HepG2 (cell line): ENCODE measurements around the gene SOAT1. TPM values are rescaled to one million over a fixed set of nuclear protein-coding genes. Genes with fewer than 3 reads are reported as not detected.

Experiments
- ATAC-seq: fragments of 200-7000 bp; cut with Tn5 transposase; 3 replicates; pipeline ENCODE4 v1.9.1; 2020; ENCODE audit warnings: mild to moderate bottlenecking, moderate library complexity
- BruUV-seq: library from RNA; stranded (reverse); fragments of 400-500 nt; replicated peaks from 2 replicates; lab custom pipeline; 2021; lab: Mats Ljungman, UMichigan
- CTCF ChIA-PET: fragments of 300-600 bp; formaldehyde crosslinking; extraction: SDS; loops from one replicate; lab custom pipeline; 2021; ENCODE audit warnings: low total read pairs, inconsistent platforms, low intra/inter-chr PET ratio; lab: Yijun Ruan, JAX
- POLR2A ChIA-PET: fragments of 350-600 bp; sonication (Branson Sonifier 250); formaldehyde crosslinking; loops from one replicate; lab custom pipeline; 2020; ENCODE audit warnings: antibody characterized with exemption, inconsistent platforms; lab: Yijun Ruan, JAX
- DNase-seq: peaks from one replicate; pipeline ENCODE4 v3.0.0-alpha.2; 2015; ENCODE audit warnings: low spot score
- FAIRE-seq: peaks from 3 replicates; lab custom pipeline; 2011; peaks lifted over from hg19 to GRCh38; lab: Jason Lieb, UNC
- H2AFZ ChIP-seq: one replicate; pipeline ENCODE4 v1.6.1; 2011; ENCODE audit warnings: low read length, inconsistent platforms
- H3K27ac ChIP-seq: fragments of 300-600 bp; 3 replicates; pipeline ENCODE4 v1.8.0; 2011; ENCODE audit warnings: mixed run types, mild to moderate bottlenecking, mixed read lengths, low read length, inconsistent platforms; ENCODE audit not compliant: insufficient read depth; ENCODE audit errors: extremely low read length
- H3K27me3 ChIP-seq, 2 experiments: fragments of 200-600 bp in 1 of 2; 2 replicates in 1 of 2; 3 replicates in 1 of 2; pipeline versions ENCODE4 v1.6.0 to v1.8.0; 2011; ENCODE audit warnings: low read length in 2 of 2, mild to moderate bottlenecking in 2 of 2, moderate library complexity in 2 of 2, inconsistent platforms in 1 of 2; ENCODE audit not compliant: insufficient read depth in 2 of 2, control insufficient read depth in 1 of 2
- H3K36me3 ChIP-seq, 2 experiments: fragments of 200-600 bp in 1 of 2; replicated peaks in 1 of 2; 2 replicates in 1 of 2; 3 replicates in 1 of 2; pipeline versions ENCODE4 v1.5.1 to v1.8.0; 2011; ENCODE audit warnings: low read length in 2 of 2, inconsistent platforms in 1 of 2; ENCODE audit not compliant: insufficient read depth in 2 of 2, control insufficient read depth in 1 of 2
- H3K4me1 ChIP-seq: 2 replicates; pipeline ENCODE4 v1.5.1; 2012; ENCODE audit warnings: low read length, inconsistent platforms; ENCODE audit not compliant: insufficient read depth
- H3K4me2 ChIP-seq: 2 replicates; pipeline ENCODE4 v1.6.0; 2011; ENCODE audit warnings: low read depth, low read length, inconsistent platforms
- H3K4me3 ChIP-seq, 3 experiments: fragments of 200-600 bp in 1 of 3; sonication (generic), shearing (Covaris generic) in 1 of 3; replicated peaks in 1 of 3; 2 replicates each; pipeline ENCODE4 v1.5.1; 2011 to 2016; ENCODE audit warnings: low read length in 3 of 3, inconsistent platforms in 2 of 3, low read depth in 2 of 3, mild to moderate bottlenecking in 2 of 3, control low read depth in 1 of 3, mixed read lengths in 1 of 3; ENCODE audit not compliant: insufficient read depth in 1 of 3
- H3K79me2 ChIP-seq: one replicate; pipeline ENCODE4 v1.6.1; 2011; ENCODE audit warnings: low read length, inconsistent platforms; ENCODE audit not compliant: insufficient read depth
- H3K9ac ChIP-seq: 2 replicates; pipeline ENCODE4 v1.6.0; 2011; ENCODE audit warnings: mild to moderate bottlenecking, low read depth, low read length, inconsistent platforms; ENCODE audit not compliant: insufficient read depth
- H3K9me3 ChIP-seq: 2 replicates; pipeline ENCODE4 v1.5.1; 2012; ENCODE audit warnings: mild to moderate bottlenecking, low read length
- H4K20me1 ChIP-seq: 2 replicates; pipeline ENCODE4 v1.6.0; 2011; ENCODE audit warnings: inconsistent platforms, mild to moderate bottlenecking, low read length, moderate library complexity; ENCODE audit not compliant: insufficient read depth
- FLYWCH1 ChIP-seq: sonication (generic); formaldehyde crosslinking; IDR thresholded peaks from 2 replicates; pipeline ENCODE4 v1.8.1; 2023; ENCODE audit warnings: mild to moderate bottlenecking, missing genetic modification reagents
- KDM3A ChIP-seq: IDR thresholded peaks from 2 replicates; pipeline ENCODE4 v1.6.1; 2018; ENCODE audit warnings: low read depth, missing compliant biosample characterization
- MIER3 ChIP-seq: IDR thresholded peaks from 2 replicates; pipeline ENCODE4 v1.6.1; 2016; ENCODE audit warnings: missing compliant biosample characterization, borderline replicate concordance
- TERF1 ChIP-seq: sonication (generic); formaldehyde crosslinking; IDR thresholded peaks from 2 replicates; pipeline ENCODE4 v1.8.0; 2022; ENCODE audit warnings: mild to moderate bottlenecking, missing genetic modification reagents, moderate library complexity
- ZBTB21 ChIP-seq: sonication (generic); formaldehyde crosslinking; IDR thresholded peaks from 2 replicates; pipeline ENCODE4 v1.4.0; 2020; ENCODE audit warnings: missing genetic modification reagents
- ZC3H4 ChIP-seq: sonication (generic); formaldehyde crosslinking; IDR thresholded peaks from 2 replicates; pipeline ENCODE4 v1.4.0; 2020; ENCODE audit warnings: missing genetic modification reagents, borderline replicate concordance
- ZHX2 ChIP-seq, 2 experiments: sonication (generic) in 1 of 2; formaldehyde crosslinking in 1 of 2; IDR thresholded peaks; 2 replicates each; pipeline versions ENCODE4 v1.6.1 to v1.9.0; 2014 to 2022; ENCODE audit warnings: antibody characterized with exemption in 1 of 2, borderline replicate concordance in 1 of 2, inconsistent platforms in 1 of 2, low read depth in 1 of 2, missing genetic modification reagents in 1 of 2
- ZNF282 ChIP-seq: fragments of 450-650 bp; IDR thresholded peaks from 2 replicates; pipeline ENCODE4 v1.6.1; 2018; ENCODE audit not compliant: partially characterized antibody
- ZNF367 ChIP-seq: sonication (generic); formaldehyde crosslinking; IDR thresholded peaks from 2 replicates; pipeline ENCODE4 v1.4.0; 2020; ENCODE audit warnings: missing genetic modification reagents, borderline replicate concordance
- WGBS: methylation state at CpG from one replicate; pipeline ENCODE4 v1.1.6; 2017; ENCODE audit warnings: low lambda C conversion rate; 5-methylcytosine and 5-hydroxymethylcytosine counted together
- in situ Hi-C: cut with HindIII; loops from 2 replicates; pipeline ENCODE4 v1.10.0; 2017; ENCODE audit warnings: low pct_unique_long_range_greater_than_20kb; ENCODE audit not compliant: extremely low pct_ligation_motif_present
- intact Hi-C: fragments of 100-400 bp; cut with micrococcal nuclease; formaldehyde crosslinking; loops from one replicate; pipeline ENCODE4 v1.10.0; 2022; ENCODE audit not compliant: unreplicated experiment
- polyA plus RNA-seq, 8 experiments: library from polyadenylated mRNA; depleted of rRNA in 3 of 8; stranded (reverse) in 7 of 8; unstranded in 1 of 8; fragments of >200 nt; fragmentation: Illumina TruSeq in 4 of 8; extraction: Trizol in 4 of 8; gene quantifications; 2 replicates each; pipeline versions ENCODE4 v1.2.1 to v1.2.3, GENCODE V29; 2011 to 2016; ENCODE audit warnings: low read depth in 4 of 8, missing spikeins in 1 of 8, mixed read lengths in 1 of 8; ENCODE audit not compliant: insufficient read depth in 1 of 8
- total RNA-seq, 5 experiments: library from RNA; depleted of rRNA; stranded (reverse); fragments of >200 nt; fragmentation: Illumina TruSeq; extraction: Trizol; gene quantifications; 2 replicates each; pipeline ENCODE4 v1.2.3, GENCODE V29; 2016; ENCODE audit warnings: low read depth in 1 of 5
- TF ChIP-seq, protein P1 (sequence below): sonication (generic); formaldehyde crosslinking; IDR thresholded peaks from 2 replicates; pipeline ENCODE4 v1.9.0; 2022; ENCODE audit warnings: missing genetic modification reagents, mild to moderate bottlenecking, borderline replicate concordance
- TF ChIP-seq, protein P2 (sequence below): sonication (generic); formaldehyde crosslinking; IDR thresholded peaks from 2 replicates; pipeline ENCODE4 v1.5.1; 2020; ENCODE audit warnings: mild to moderate bottlenecking, missing genetic modification reagents
- TF ChIP-seq, protein P3 (sequence below): sonication (generic); formaldehyde crosslinking; IDR thresholded peaks from 2 replicates; pipeline ENCODE4 v1.4.0; 2020; ENCODE audit warnings: missing genetic modification reagents

The SOAT1 gene
- total and polyA plus RNA-seq, 2 of the 13 experiments (the other 11 are each of a cell fraction or from before 2014, with no cell fraction given) = 22.3 to 52.0 TPM

- no peak for DNase-seq
- TF ChIP-seq MIER3 (CRISPR knock-in tag) (no peak), ZNF367 (CRISPR knock-in tag) (no peak), FLYWCH1 (no peak), ZHX2 (IDR thresholded peaks at IDR 0.05; ENCODE audit: low read depth) (no peak), ZHX2 (CRISPR knock-in tag; IDR thresholded peaks at IDR 0.05; ENCODE audit: borderline replicate concordance) (no peak), ZBTB21 (CRISPR knock-in tag) (no peak), ZC3H4 (no peak), KDM3A (CRISPR knock-in tag) (no peak), TERF1 (CRISPR knock-in tag) (no peak), ZNF282 (no peak)
- TF ChIP-seq, protein P1, sequence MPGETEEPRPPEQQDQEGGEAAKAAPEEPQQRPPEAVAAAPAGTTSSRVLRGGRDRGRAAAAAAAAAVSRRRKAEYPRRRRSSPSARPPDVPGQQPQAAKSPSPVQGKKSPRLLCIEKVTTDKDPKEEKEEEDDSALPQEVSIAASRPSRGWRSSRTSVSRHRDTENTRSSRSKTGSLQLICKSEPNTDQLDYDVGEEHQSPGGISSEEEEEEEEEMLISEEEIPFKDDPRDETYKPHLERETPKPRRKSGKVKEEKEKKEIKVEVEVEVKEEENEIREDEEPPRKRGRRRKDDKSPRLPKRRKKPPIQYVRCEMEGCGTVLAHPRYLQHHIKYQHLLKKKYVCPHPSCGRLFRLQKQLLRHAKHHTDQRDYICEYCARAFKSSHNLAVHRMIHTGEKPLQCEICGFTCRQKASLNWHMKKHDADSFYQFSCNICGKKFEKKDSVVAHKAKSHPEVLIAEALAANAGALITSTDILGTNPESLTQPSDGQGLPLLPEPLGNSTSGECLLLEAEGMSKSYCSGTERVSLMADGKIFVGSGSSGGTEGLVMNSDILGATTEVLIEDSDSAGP (CRISPR knock-in tag) = no peak
- TF ChIP-seq, protein P2, sequence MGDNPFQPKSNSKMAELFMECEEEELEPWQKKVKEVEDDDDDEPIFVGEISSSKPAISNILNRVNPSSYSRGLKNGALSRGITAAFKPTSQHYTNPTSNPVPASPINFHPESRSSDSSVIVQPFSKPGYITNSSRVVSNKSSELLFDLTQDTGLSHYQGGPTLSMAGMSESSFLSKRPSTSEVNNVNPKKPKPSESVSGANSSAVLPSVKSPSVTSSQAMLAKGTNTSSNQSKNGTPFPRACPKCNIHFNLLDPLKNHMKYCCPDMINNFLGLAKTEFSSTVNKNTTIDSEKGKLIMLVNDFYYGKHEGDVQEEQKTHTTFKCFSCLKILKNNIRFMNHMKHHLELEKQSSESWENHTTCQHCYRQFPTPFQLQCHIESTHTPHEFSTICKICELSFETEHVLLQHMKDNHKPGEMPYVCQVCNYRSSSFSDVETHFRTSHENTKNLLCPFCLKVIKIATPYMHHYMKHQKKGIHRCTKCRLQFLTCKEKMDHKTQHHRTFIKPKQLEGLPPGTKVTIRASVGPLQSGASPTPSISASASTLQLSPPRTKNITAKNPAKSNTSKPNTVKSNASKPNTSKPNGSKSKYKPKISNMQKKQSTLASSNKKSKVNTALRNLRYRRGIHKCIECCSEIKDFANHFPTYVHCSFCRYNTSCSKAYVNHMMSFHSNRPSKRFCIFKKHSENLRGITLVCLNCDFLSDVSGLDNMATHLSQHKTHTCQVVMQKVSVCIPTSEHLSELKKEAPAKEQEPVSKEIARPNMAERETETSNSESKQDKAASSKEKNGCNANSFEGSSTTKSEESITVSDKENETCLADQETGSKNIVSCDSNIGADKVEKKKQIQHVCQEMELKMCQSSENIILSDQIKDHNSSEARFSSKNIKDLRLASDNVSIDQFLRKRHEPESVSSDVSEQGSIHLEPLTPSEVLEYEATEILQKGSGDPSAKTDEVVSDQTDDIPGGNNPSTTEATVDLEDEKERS (CRISPR knock-in tag) = no peak
- TF ChIP-seq, protein P3, sequence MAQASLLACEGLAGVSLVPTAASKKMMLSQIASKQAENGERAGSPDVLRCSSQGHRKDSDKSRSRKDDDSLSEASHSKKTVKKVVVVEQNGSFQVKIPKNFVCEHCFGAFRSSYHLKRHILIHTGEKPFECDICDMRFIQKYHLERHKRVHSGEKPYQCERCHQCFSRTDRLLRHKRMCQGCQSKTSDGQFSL = no peak
These were observed 57.7 kb downstream of the SOAT1 start for GRCh38 chr1:179351281-179351680.

More at GRCh38 chr1:179351281-179351680, 57.7 kb downstream of the SOAT1 start:
- ChIA-PET POLR2A (no interaction called here), CTCF (no interaction called here)
- intact Hi-C loops (no loop called here), in situ Hi-C loops (loop anchor here (25.0 kb wide), 1 partner anchor 589 kb away; no protein-coding TSS in a partner anchor)
- Histone ChIP-seq H3K36me3 (peaks cover 2 to 36% of the 10 kb centered on the region in 2 experiments; a peak in 3 of 5 replicates), H3K9me3 (no peaks in the 10 kb centered on the region), H3K27me3 (no peaks in the 10 kb centered on the region), H3K4me1 (no peaks in the 10 kb centered on the region), H3K4me3 (no peak overlapping the region), H4K20me1 (no peaks in the 10 kb centered on the region), H3K4me2 (no peak overlapping the region), H3K9ac (no peak overlapping the region), H3K79me2 (no peaks in the 10 kb centered on the region), H2AFZ (no peak overlapping the region), H3K27ac (no peak overlapping the region)
- ATAC-seq = no peak
- no TSS peak for BruUV-seq
- 96% methylated on average over 3 of the region's 3 CpGs for WGBS
- FAIRE-seq = no peak
